IPS DF 4.7 (cell line): ENCODE results near the gene SLC4A1AP.
A peak's percentile ranks its signal among the peaks of the same experiment; 100 is the strongest.
"Not testable (repeated sequence)": the region's sequence is repeated elsewhere in the genome, so short reads cannot be mapped to it uniquely, and the experiment has no call there.

Source experiments
- DNase-seq: peaks from one replicate; pipeline ENCODE4 v3.0.0-alpha.2; 2013; ENCODE audit warnings: low spot score; ENCODE audit errors: extremely low read depth

Gene SLC4A1AP

DNA sequence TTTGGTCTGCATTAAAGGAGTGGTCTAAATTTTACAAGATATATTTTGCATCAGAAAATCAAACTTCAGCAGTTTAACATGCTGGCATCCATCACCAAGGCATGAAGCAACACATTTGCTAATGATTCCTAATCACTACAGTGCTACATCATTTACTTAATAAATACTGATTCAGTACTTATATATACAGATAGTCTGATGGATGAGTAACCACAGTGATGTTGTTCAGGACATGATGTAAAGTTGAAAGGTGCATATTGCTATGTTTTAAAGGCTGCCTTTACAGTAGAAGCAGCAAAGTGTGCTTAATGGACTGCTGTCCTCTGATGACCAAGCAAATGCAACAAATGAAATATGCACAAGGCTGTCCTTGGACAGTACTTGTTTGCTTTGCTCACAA, 11.3 kb upstream of the SLC4A1AP start:
- no peak for DNase-seq

DNA sequence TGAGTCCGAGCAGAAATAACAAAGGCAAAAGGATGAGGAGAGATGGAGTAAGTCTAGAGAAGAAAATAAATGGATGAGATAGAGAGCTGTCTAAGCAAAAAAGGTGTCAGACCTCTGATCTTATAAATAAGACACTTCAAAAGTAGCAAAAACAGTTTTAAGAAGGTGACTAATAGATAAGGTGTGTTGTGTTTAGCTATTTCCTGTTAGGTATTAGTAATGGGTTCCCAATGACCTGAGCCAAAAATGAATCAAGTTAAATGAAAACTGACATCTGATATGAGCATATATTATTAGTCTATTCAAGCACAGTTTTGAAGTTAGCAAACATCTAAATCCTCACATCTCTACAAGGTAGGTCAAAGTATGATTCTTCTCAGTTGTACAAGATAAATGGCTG, 10.9 kb upstream of the SLC4A1AP start:
- no peak for DNase-seq

DNA sequence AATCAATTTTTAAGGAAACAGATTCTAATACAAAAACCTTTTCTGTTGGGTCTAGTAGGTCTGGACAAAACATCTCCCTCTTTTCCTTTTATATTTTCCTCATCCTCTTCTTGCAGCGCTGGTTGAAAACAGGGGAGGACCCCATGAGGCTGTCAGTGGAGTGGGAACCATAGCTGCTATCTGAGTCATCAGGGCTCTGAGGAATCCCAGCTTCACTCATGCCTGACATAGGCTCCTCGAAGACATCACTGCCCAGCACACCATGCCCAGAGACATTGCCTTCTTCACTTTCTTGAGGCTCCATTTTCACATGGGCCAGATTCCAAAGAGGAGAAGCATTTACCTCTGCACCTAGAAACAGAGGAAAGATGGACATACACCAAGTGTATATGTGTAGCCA, 10.3 kb upstream of the SLC4A1AP start:
- DNase-seq, result no peak

DNA sequence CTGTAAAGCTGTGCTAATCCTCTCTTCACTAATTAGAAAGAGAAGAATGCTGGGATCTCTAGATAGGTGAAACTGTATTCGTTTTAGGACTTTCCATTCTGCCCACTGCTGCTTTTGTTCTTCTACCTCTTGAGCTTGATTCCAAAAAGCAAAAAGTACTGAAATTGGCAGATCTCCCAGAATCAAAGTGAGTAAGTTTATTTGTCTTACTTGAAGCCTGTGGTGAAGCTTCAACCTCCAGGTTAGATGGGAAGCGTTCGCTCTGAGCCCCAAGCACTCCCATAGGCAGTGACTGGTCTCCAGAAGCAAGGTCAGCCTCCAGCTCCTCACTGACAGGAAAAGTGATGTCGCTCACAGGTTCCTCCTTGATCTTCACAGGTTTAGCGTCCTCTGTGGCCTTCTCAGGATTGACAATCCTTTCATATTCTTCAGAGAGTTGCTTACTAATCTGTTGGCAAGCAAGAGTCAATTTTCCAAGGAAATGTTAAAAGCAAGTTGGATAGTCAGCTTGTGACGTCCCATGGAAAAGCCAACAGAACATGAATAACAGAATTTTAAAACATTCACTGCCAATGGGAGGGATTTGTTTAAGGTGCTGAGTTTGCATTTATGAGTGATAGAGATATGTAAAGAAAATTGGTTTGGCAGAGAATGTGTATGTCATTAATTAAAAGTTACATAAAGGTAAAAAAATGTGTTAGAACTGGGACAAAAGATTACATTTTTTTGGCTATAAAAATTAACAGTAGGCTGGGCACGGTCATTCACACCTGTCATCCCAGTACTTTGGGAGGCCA, 8.3 kb upstream of the SLC4A1AP start:
- DNase-seq, result no peak

DNA sequence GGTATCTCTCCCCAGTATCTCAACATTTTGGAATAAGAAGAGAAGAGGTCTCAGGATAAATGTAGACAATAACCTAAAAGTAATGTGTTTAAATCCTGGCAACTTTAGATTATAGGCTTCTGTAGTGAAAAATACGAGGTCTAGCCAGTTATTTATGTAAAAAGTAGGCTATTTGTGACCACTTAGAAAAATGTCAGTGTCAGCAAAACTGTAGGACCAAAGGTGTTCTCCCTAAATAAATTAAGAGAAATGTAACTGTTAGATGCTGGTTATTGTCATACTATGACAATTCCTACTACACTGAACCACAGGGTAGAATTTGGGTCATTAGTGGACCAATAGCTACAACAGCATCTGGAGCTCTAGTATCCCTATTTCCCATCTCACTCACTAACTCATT, 2.3 kb upstream of the SLC4A1AP start:
- DNase-seq, result no peak

GRCh38 chr2:27664154-27664574, 475 bp downstream of the SLC4A1AP start:
- no peak for DNase-seq

GRCh38 chr2:27664622-27665363, 1.1 kb downstream of the SLC4A1AP start:
- DNase-seq, result no peak

- no peak for DNase-seq
Measured at GRCh38 chr2:27667446-27667845, 3.8 kb downstream of the SLC4A1AP start.

GRCh38 chr2:27671235-27671634, 7.5 kb downstream of the SLC4A1AP start:
- DNase-seq, result no peak

DNA sequence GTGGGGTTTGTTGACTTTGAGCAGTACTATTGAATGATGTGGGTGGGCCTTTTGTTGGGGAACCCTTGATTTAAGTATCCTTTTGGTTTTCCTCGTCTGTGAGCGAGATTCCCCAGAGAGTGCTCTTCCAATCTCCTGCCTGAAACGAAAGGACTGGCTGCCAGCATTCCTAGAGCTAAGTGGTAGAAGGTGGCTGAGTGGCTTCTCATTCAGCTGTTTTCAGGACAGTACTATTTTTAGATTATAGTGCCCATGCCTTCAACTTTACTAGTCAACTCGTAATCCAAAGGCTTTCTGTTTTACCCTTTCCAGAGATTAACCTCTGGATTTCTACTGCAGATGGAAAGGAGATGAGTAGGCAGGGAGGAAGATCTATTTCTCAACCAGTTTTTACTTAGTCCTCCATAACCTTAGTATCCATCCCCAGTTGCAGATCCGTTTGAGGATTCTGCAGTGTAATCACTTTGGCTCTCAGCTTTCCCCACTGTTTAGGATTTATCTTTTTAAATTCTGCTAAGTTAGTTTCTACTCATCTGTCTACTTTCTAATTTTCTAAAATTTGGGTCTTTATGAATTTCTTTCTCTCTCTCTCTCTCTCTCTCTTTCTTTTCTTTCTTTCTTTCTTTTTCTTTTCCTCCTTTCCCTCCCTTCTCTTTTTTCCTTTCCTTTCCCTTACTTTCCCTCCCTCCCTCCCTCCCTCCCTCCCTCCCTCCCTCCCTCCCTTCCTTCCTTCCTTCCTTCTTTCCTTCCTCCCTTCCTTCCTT, 9.2 kb downstream of the SLC4A1AP start:
- DNase-seq, result no peak

- no peak for DNase-seq
Measured at GRCh38 chr2:27680571-27680970, 16.9 kb downstream of the SLC4A1AP start.

DNA sequence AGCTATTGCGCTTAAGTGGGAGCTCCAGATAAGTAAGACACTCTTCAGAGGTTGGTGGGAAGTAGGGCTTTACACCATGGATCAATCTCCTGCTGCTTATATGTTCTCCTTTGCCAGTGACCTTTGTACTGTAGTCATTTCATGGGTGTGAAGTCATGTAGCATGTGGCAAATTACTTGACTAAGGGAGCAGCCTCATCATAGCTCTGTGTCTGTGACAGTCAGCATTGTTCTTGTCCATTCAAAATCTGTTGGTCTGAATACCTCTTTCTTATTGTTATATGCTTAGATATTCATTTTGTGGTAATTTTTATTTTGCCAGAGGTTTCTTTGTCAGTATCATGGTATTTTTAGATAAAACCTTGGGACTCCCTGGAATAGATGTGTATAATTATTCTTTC, 18.2 kb downstream of the SLC4A1AP start:
- DNase-seq, result no peak

DNA sequence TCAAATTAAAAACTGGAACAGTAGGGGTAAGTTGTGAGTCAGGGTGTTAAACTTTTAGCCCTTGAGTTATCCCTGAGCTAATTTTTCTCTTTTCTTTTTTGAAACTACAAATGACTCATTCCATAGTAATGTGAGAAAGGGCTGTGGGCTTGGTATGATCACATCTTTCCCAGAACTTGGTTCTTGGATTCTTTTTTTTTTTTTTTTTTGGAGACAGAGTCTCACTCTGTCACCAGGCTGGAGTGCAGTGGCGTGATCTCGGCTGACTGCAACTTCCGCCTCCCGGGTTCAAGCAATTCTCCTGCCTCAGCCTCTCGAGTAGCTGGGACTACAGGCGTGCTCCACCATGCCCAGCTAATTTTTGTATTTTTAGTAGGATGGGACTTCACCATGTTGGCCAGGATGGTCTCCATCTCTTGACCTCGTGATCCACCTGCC, 18.7 kb downstream of the SLC4A1AP start:
- not testable (repeated sequence) for DNase-seq

GRCh38 chr2:27683390-27684071, 19.8 kb downstream of the SLC4A1AP start:
- peak; percentile 86 for DNase-seq

- not testable (repeated sequence) for DNase-seq
Measured at GRCh38 chr2:27685006-27685405, 21.3 kb downstream of the SLC4A1AP start.

GRCh38 chr2:27685577-27685976, 21.9 kb downstream of the SLC4A1AP start:
- no peak for DNase-seq

DNA sequence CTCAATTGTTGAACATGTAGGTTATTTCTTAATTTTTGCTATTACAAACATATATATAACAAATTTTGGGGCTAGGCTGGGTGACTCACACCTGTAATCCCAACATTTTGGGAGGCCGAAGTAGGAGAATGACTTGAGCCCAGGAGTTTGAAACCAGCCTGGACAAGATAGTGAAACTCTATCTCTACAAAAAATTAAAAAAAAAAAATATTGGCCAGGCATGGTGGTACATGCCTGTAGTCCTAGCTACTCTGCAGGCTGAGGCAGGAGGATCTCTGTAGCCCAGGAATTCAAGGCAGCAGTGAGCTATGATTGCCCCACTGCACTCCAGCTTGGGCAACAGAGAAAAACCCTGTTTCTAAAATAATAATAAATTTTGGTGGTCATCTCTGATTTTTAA, 23.5 kb downstream of the SLC4A1AP start:
- no peak for DNase-seq

- no peak for DNase-seq
Measured at GRCh38 chr2:27689424-27689823, 25.7 kb downstream of the SLC4A1AP start.

- DNase-seq, result no peak
Measured at GRCh38 chr2:27690052-27690451, 26.4 kb downstream of the SLC4A1AP start.

DNA sequence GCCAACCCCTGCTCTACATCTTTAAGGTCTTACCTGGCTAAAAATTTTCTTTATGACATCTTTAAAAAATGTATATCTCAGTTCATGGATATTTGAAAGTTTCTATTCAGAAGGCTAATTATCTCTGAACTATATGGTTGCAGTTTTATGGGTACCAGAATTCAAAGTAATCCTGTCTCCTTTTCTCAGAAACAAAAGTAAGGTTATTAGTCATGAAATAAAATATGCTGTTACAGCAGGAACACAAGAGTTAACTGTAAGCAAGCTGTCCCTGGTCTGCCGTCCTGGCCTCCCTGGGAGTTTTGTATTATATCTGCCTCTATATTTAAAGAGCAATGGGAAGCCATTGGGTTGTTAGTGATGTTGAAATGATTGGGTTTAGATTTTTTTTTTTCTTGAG, 34.0 kb downstream of the SLC4A1AP start:
- DNase-seq, result no peak

DNA sequence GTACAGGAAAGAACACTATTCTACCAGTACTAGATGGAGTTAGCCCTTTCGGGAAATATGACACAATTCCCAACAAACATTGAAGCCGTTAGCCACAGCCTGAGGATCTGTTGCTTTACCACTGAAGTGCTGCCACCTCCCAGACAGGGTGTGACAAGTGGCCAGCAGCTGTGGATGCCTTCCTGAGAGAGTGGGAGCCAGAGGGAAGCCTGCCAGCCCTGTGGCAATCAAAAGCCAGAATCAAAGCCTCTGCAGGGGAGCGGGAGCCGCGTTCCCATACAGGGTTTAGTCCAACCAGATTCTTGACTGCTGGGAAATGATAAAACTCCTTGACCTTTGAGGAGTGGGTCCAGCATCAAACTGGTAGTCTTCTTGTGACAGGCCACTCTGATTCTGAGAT, 38.0 kb downstream of the SLC4A1AP start:
- DNase-seq, result no peak
